ENCODE measurements around the gene ELF4.

DNA sequence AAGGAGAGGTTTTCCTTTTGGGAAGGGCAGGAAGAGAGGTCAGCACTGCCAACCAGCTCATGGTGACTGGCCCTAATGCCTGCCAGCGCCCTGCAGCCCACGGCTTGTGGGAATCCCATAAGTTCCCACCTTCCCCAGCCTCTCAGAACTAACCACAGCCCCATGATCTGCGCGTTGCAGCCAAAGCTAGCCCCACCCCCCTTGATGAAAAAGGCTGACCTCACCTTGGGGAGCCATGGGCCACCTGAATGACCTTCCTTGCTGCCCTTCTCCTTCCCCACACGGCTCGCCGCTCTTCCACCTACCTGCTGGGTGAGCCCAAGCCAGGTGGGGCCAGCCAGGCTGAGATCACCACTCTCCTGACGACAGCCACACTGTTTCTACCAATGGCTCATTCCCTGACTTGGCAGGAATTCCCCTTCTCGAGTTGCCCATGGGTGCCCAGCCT is 3.9 kb upstream of the ELF4 start:
- TF ChIP-seq, protein P1, sequence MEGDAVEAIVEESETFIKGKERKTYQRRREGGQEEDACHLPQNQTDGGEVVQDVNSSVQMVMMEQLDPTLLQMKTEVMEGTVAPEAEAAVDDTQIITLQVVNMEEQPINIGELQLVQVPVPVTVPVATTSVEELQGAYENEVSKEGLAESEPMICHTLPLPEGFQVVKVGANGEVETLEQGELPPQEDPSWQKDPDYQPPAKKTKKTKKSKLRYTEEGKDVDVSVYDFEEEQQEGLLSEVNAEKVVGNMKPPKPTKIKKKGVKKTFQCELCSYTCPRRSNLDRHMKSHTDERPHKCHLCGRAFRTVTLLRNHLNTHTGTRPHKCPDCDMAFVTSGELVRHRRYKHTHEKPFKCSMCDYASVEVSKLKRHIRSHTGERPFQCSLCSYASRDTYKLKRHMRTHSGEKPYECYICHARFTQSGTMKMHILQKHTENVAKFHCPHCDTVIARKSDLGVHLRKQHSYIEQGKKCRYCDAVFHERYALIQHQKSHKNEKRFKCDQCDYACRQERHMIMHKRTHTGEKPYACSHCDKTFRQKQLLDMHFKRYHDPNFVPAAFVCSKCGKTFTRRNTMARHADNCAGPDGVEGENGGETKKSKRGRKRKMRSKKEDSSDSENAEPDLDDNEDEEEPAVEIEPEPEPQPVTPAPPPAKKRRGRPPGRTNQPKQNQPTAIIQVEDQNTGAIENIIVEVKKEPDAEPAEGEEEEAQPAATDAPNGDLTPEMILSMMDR (IDR thresholded peaks at IDR 0.05): no peak
- TF ChIP-seq POLR2A (IDR thresholded peaks at IDR 0.05): no peak
- no peak for TF ChIP-seq EP300 (IDR thresholded peaks at IDR 0.05)
